Neural progenitor cell (in vitro differentiated cells): Measurements from ENCODE around the gene SPAG16. TPM values are rescaled to one million over a fixed set of nuclear protein-coding genes. Genes with fewer than 3 reads are reported as not detected.
"Not testable (repeated sequence)": the region's sequence is repeated elsewhere in the genome, so short reads cannot be mapped to it uniquely, and the experiment has no call there.

ENCODE experiments used
- DNase-seq: peaks from one replicate; pipeline ENCODE4 v3.0.0-alpha.2; 2016; ENCODE audit warnings: low spot score
- H2AFZ ChIP-seq: fragments of 200-600 bp; sonication (generic); replicated peaks from 2 replicates; pipeline ENCODE4 v1.6.1; 2016; ENCODE audit warnings: antibody characterized with exemption
- H3F3A ChIP-seq: fragments of 200-600 bp; sonication (generic); 2 replicates; pipeline ENCODE4 v1.6.1; 2016; ENCODE audit warnings: antibody characterized with exemption, low read depth
- H3K27ac ChIP-seq: fragments of 200-600 bp; sonication (generic); 2 replicates; pipeline ENCODE4 v1.5.1; 2016; ENCODE audit warnings: mild to moderate bottlenecking
- H3K27me3 ChIP-seq: fragments of 200-600 bp; sonication (generic); 2 replicates; pipeline ENCODE4 v1.6.1; 2016; ENCODE audit warnings: mild to moderate bottlenecking, moderate library complexity
- H3K36me3 ChIP-seq: fragments of 200-600 bp; sonication (generic); 2 replicates; pipeline ENCODE4 v1.5.1; 2016
- H3K4me1 ChIP-seq: fragments of 200-600 bp; sonication (generic); 2 replicates; pipeline ENCODE4 v1.6.1; 2016; ENCODE audit warnings: mixed run types
- H3K4me2 ChIP-seq: fragments of 200-600 bp; sonication (generic); 2 replicates; pipeline ENCODE4 v1.6.1; 2016
- H3K4me3 ChIP-seq: fragments of 200-600 bp; sonication (generic); 2 replicates; pipeline ENCODE4 v1.5.1; 2016
- H3K79me2 ChIP-seq: fragments of 200-600 bp; sonication (generic); 2 replicates; pipeline ENCODE4 v1.6.1; 2016; ENCODE audit warnings: low read depth
- H3K9ac ChIP-seq: fragments of 200-600 bp; sonication (generic); 2 replicates; pipeline ENCODE4 v1.6.1; 2016
- H3K9me3 ChIP-seq: fragments of 200-600 bp; sonication (generic); 2 replicates; pipeline ENCODE4 v1.5.1; 2016; ENCODE audit warnings: low read depth
- H4K20me1 ChIP-seq: fragments of 200-600 bp; sonication (generic); 2 replicates; pipeline ENCODE4 v1.6.1; 2016; ENCODE audit warnings: low read depth
- H3K27ac Mint-ChIP-seq: 3 replicates; pipeline ENCODE4 v1.8.0; 2021; ENCODE audit warnings: mixed read lengths
- H3K27me3 Mint-ChIP-seq: 2 replicates; pipeline ENCODE4 v1.8.0; 2022; ENCODE audit warnings: low read depth, mild to moderate bottlenecking, inconsistent platforms, moderate library complexity, mixed read lengths; ENCODE audit not compliant: insufficient read depth
- H3K36me3 Mint-ChIP-seq: 3 replicates; pipeline ENCODE4 v1.8.0; 2021; ENCODE audit warnings: mixed read lengths
- H3K4me1 Mint-ChIP-seq: 3 replicates; pipeline ENCODE4 v1.8.0; 2021; ENCODE audit warnings: mixed read lengths
- H3K4me3 Mint-ChIP-seq: 3 replicates; pipeline ENCODE4 v1.8.0; 2021; ENCODE audit warnings: mild to moderate bottlenecking, moderate library complexity, mixed read lengths
- H3K9me3 Mint-ChIP-seq: 3 replicates; pipeline ENCODE4 v1.8.0; 2020; ENCODE audit warnings: mixed read lengths
- EZH2 ChIP-seq: fragments of 200-600 bp; sonication (generic); IDR thresholded peaks from 2 replicates; pipeline ENCODE4 v1.6.1; 2017; ENCODE audit warnings: antibody characterized with exemption, mild to moderate bottlenecking, moderate library complexity
- EZH2phosphoT487 ChIP-seq: fragments of 200-600 bp; sonication (generic); IDR thresholded peaks from 2 replicates; pipeline ENCODE4 v1.6.1; 2017; ENCODE audit warnings: antibody characterized with exemption
- total RNA-seq: library from RNA; depleted of rRNA; stranded (reverse); fragments of >200 nt; gene quantifications from 2 replicates; pipeline ENCODE4 v1.2.3, GENCODE V29; 2015; ENCODE audit warnings: low replicate concordance
- TF ChIP-seq, protein P1 (sequence below): fragments of 200-600 bp; sonication (generic); IDR thresholded peaks from 2 replicates; pipeline ENCODE4 v1.5.1; 2017; ENCODE audit warnings: antibody characterized with exemption, mild to moderate bottlenecking

The SPAG16 gene
- total RNA-seq, 1 donor from 2014 or later, result 70.3 TPM

GRCh38 chr2:213703406-213704098, 419.3 kb downstream of the SPAG16 start:
- H3F3A ChIP-seq, result no peaks in the 10 kb centered on the region

GRCh38 chr2:213710164-213710563, 425.9 kb downstream of the SPAG16 start:
- H3K9me3 ChIP-seq, result no peaks in the 10 kb centered on the region
- DNase-seq, result no peak
- H3K36me3 ChIP-seq, result no peaks in the 10 kb centered on the region
- H3K4me1 ChIP-seq, result no peaks in the 10 kb centered on the region
- H3F3A ChIP-seq, result no peaks in the 10 kb centered on the region
- TF ChIP-seq, protein P1, sequence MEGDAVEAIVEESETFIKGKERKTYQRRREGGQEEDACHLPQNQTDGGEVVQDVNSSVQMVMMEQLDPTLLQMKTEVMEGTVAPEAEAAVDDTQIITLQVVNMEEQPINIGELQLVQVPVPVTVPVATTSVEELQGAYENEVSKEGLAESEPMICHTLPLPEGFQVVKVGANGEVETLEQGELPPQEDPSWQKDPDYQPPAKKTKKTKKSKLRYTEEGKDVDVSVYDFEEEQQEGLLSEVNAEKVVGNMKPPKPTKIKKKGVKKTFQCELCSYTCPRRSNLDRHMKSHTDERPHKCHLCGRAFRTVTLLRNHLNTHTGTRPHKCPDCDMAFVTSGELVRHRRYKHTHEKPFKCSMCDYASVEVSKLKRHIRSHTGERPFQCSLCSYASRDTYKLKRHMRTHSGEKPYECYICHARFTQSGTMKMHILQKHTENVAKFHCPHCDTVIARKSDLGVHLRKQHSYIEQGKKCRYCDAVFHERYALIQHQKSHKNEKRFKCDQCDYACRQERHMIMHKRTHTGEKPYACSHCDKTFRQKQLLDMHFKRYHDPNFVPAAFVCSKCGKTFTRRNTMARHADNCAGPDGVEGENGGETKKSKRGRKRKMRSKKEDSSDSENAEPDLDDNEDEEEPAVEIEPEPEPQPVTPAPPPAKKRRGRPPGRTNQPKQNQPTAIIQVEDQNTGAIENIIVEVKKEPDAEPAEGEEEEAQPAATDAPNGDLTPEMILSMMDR, result no peak
- no peak for TF ChIP-seq EZH2
- no peak for TF ChIP-seq EZH2phosphoT487
- no peaks in the 10 kb centered on the region for H3K36me3 Mint-ChIP-seq
- no peak overlapping the region for H3K4me3 Mint-ChIP-seq
- H3K9ac ChIP-seq, result no peak overlapping the region
- H4K20me1 ChIP-seq, result no peaks in the 10 kb centered on the region
- no peak overlapping the region for H2AFZ ChIP-seq
- H3K27ac Mint-ChIP-seq, result no peak overlapping the region
- H3K4me1 Mint-ChIP-seq, result peaks cover 3% of the 10 kb centered on the region
- H3K4me2 ChIP-seq, result no peak overlapping the region
- no peak overlapping the region for H3K4me3 ChIP-seq
- no peaks in the 10 kb centered on the region for H3K9me3 Mint-ChIP-seq
- no peak overlapping the region for H3K27ac ChIP-seq
- H3K27me3 Mint-ChIP-seq, result no peaks in the 10 kb centered on the region
- no peaks in the 10 kb centered on the region for H3K79me2 ChIP-seq
- H3K27me3 ChIP-seq, result no peaks in the 10 kb centered on the region

More at GRCh38 chr2:213703406-213704098, 419.3 kb downstream of the SPAG16 start:
- H3K9me3 ChIP-seq, result no peaks in the 10 kb centered on the region
- H3K79me2 ChIP-seq, result no peaks in the 10 kb centered on the region
- no peak overlapping the region for H3K27ac ChIP-seq
- no peak overlapping the region for H3K4me2 ChIP-seq
- Mint-ChIP-seq H3K36me3 (no peaks in the 10 kb centered on the region), H3K4me1 (no peaks in the 10 kb centered on the region), H3K4me3 (no peak overlapping the region), H3K27ac (no peak overlapping the region), H3K9me3 (peaks cover 7% of the 10 kb centered on the region), H3K27me3 (peaks cover 6% of the 10 kb centered on the region)
- no peak overlapping the region for H3K4me3 ChIP-seq
- TF ChIP-seq, protein P1, result no peak
- no peak for TF ChIP-seq EZH2
- no peak for TF ChIP-seq EZH2phosphoT487
- H3K4me1 ChIP-seq, result no peaks in the 10 kb centered on the region
- no peaks in the 10 kb centered on the region for H4K20me1 ChIP-seq
- no peak for DNase-seq
- no peaks in the 10 kb centered on the region for H3K27me3 ChIP-seq
- no peak overlapping the region for H2AFZ ChIP-seq
- no peak overlapping the region for H3K9ac ChIP-seq
- H3K36me3 ChIP-seq, result no peaks in the 10 kb centered on the region

- H3K36me3 Mint-ChIP-seq, H3K79me2 ChIP-seq, H3K4me3 ChIP-seq: not testable (repeated sequence)
Observed at GRCh38 chr2:213718411-213718810, 434.1 kb downstream of the SPAG16 start.

DNA sequence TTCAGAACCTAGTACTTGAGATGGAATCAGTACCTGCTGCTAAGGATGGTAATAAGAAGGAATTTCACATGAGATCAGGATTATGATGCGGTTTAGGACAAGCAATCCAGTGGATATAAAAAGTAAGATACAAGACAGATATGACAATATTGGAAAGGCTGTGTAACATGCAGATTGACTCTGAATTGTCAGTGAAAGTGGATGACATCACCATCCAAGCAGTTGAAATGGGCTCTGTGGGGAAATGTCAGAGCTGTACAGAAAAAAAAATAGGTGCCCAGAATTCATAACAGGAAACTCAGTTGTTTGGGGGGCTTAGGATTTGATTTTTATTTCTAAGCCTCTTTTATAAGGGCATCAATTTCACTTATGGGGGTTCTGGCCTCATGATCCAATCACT, 438.3 kb downstream of the SPAG16 start:
- H3K4me1 Mint-ChIP-seq, result peaks cover 2% of the 10 kb centered on the region
- H3K27me3 Mint-ChIP-seq, result peaks cover 3% of the 10 kb centered on the region
- no peak overlapping the region for H3K27ac Mint-ChIP-seq
- DNase-seq, result no peak
- H3K4me3 Mint-ChIP-seq, result no peak overlapping the region
- H3K27me3 ChIP-seq, result no peaks in the 10 kb centered on the region
- TF ChIP-seq, protein P1, result no peak
- TF ChIP-seq EZH2, result no peak
- TF ChIP-seq EZH2phosphoT487, result no peak
- H2AFZ ChIP-seq, result peak overlapping the region; percentile 84
- no peak overlapping the region for H3K4me3 ChIP-seq
- H3K36me3 Mint-ChIP-seq, result no peaks in the 10 kb centered on the region
- peaks cover 6% of the 10 kb centered on the region for H3K9me3 Mint-ChIP-seq
- H3K4me1 ChIP-seq, result no peaks in the 10 kb centered on the region
- H3K27ac ChIP-seq, result no peak overlapping the region
- H3K79me2 ChIP-seq, result no peaks in the 10 kb centered on the region
- no peak overlapping the region for H3K4me2 ChIP-seq
- H3K36me3 ChIP-seq, result no peaks in the 10 kb centered on the region
- H3K9me3 ChIP-seq, result no peaks in the 10 kb centered on the region
- H3F3A ChIP-seq, result no peaks in the 10 kb centered on the region
- no peaks in the 10 kb centered on the region for H4K20me1 ChIP-seq
- H3K9ac ChIP-seq, result no peak overlapping the region

More at GRCh38 chr2:213718411-213718810, 434.1 kb downstream of the SPAG16 start:
- H3K4me1 Mint-ChIP-seq, result peaks cover 12% of the 10 kb centered on the region
- not testable (repeated sequence) for H3K27me3 ChIP-seq, H3K36me3 ChIP-seq, H2AFZ ChIP-seq, H4K20me1 ChIP-seq, H3K4me2 ChIP-seq, H3K9me3 Mint-ChIP-seq, H3K9me3 ChIP-seq, H3K27ac Mint-ChIP-seq, H3K9ac ChIP-seq, H3K27me3 Mint-ChIP-seq, DNase-seq, H3K4me3 Mint-ChIP-seq, H3F3A ChIP-seq, H3K4me1 ChIP-seq, H3K27ac ChIP-seq
